ENCODE data around the gene CTF1.
A peak's percentile ranks its signal among the peaks of the same experiment; 100 is the strongest.
"Not testable (repeated sequence)": the region's sequence is repeated elsewhere in the genome, so short reads cannot be mapped to it uniquely, and the experiment has no call there.

Gene CTF1

DNA sequence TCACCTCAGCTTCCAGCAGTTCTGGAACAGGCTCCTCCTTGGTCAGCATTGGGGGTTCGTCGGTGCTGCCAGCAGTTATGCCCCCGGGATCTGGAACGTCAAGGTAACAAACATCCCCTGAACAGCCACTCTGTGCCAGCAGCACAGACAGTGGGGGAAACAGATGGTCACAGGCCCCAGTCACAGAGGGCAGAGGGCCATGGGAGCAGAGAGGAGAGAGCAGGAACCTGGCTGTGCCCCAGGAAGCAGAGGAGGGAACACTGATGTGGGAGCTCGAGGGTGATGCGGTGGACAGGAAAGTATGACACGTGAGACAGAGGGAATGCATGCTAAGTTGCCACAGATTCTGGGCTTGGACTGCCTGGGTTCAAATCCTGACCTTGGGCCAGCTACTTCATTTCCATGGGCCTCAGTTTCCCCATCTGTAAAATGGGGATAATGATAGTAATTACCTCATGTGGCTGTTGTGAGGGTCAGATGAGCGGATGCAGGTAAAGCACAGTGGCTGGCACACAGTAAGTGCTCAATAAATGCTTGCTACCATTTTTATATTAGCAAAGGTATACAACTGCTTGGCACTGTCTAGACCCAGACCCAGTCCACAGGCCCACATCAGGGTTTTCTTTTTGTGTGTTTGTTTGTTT lies 7.4 kb upstream of the CTF1 start:
- DNase-seq, result no peak

DNA sequence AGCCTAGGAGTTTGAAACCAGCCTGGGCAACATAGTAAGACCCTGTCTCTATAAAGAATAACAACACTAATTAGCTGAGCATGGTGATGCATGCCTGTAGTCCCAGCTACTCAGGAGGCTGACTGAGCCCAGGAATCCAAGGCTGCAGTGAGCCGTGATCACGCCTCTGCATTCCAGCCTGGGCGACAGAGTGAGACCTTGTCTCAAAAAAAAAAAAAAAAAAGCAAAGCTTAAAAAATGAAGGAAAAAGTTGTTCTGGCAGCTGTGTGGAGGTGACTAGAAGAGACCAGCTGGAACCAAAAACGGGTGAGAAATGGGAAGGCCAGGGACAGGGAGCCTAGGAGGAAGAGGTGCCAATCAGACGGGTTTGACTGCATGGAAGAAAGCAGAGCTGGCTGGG lies 6.7 kb upstream of the CTF1 start:
- DNase-seq, result no peak

DNA sequence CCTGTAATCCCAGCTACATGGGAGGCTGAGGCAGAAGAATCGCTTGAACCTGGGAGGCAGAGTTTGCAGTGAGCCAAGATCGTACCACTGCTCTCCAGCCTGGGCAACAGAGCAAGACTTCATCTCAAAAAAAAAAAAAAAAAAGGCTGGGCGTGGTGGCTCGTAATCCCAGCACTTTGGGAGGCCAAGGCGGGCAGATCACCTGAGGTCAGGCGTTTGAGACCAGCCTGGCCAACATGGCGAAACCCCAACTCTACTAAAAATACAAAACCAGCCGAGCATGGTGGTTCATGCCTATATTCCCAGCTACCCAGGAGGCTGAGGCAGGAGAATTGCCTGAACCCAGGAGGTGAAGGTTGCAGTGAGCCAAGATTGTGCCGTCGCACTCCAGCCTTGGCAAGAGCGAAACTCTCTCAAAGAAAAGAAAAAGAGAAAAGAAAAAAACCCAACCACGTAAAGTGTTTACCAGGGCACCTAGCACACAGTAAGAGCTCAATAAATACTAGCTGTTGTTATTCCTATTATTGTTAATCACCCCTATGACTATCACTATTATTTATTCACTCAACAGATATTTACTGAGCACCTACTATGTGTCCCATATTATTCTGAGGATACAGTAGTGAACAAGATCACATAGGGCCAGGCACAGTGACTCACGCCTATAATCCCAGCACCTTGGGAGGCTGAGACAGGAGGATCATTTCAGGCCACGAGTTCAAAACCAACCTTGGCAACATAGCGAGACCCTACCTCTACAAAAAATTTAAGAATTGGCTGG lies 5.2 kb upstream of the CTF1 start:
- DNase-seq, result not testable (repeated sequence)

DNA sequence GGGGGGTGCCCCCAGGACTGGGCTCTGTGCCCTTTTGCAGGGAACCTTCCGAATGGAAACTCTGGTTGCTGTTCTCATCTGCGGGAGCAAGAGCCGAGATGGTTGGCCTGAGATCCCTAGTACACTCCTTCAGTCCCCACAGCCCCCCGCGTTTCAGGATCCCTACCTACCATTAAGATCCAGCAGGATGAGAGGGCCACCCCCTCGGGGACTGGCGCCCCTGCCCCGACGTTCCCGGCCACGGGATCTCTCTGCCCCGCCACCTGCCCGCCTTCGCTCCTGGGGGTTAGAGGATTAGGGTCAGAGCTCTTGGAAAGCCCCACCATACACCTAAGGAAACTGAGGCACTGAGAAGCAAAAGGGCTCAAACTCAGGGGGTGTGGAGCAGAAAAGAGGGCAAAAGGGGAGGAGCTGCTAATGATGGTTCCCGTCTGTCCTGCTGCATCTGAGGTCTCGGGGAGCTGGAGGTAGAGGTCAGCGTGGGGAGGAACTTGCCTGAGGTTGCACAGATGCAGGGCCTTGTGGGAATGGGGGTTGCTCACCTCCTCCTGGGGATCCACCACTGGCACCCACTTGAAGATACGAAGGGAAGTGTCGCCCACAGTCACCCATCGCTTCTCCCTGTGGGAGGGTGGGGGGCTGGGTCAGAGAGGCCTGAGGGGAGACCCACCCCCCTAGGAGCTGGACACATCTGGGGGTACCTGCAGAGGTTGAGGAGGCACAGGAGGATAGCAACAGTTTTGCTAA lies 3.6 kb upstream of the CTF1 start:
- no peak for DNase-seq

DNA sequence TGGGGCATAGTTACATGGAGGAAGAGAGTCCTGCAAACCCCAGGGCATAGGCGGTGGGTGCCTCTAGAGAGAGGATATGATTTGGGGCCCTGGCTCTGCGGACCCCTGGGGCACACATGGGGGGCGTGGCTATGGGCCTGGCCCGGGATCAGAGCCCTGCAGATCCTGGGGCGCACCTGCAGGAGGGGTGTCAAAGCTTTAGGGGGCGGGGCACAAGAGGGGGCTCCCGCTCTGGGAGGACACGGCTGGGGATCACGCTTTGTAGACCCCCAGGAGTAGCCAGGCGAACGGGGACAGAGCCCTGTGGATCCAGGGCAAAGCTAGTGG lies 3.0 kb upstream of the CTF1 start:
- no peak for DNase-seq

DNA sequence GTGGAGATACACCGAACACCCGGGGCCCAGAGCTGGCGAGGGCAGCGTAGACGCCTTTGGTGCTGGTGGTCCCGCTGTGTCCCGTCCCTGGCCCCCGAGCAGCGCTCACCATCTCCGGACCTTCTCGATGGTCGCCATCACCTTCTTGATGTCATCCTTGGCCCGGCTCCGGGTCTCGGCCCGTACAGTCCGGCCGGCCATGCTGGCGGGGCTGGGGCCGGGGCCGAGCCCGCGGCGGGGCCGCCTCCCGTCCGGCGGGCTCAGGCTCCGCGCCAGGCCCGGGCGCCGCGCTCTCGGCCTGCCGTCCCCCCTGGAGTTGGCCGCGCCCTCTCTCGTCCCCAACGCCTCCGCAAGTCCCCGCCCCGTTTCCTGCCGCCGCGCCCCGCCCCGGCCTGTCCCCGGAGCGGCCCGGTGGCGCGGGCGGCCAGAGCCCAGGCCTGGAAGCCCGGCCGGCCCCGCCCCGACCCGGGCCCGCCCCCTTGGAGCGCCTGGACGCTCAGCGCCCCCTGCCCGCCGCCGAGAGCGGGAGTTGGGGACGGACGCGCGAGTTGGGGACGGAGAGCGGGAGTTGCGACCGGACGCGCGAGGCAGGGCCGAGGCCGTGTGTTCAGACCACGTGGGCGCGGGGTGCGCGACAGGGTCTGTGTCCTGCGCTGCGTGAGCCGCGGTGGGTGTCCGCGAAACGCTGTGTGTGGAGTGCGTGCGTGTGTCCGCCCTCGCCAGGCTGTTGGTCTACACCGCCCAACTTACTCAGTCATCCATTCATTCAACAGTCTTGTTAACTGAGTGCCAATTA lies 2.5 kb upstream of the CTF1 start, which contains the start of gene BCL7C:
Gene BCL7C, minus strand, starts transcription at position 334 of the 796 bp plus-strand sequence. Its CDS starts 133 bp downstream, at position 201.
- DNase-seq, result peak; percentile 79

DNA sequence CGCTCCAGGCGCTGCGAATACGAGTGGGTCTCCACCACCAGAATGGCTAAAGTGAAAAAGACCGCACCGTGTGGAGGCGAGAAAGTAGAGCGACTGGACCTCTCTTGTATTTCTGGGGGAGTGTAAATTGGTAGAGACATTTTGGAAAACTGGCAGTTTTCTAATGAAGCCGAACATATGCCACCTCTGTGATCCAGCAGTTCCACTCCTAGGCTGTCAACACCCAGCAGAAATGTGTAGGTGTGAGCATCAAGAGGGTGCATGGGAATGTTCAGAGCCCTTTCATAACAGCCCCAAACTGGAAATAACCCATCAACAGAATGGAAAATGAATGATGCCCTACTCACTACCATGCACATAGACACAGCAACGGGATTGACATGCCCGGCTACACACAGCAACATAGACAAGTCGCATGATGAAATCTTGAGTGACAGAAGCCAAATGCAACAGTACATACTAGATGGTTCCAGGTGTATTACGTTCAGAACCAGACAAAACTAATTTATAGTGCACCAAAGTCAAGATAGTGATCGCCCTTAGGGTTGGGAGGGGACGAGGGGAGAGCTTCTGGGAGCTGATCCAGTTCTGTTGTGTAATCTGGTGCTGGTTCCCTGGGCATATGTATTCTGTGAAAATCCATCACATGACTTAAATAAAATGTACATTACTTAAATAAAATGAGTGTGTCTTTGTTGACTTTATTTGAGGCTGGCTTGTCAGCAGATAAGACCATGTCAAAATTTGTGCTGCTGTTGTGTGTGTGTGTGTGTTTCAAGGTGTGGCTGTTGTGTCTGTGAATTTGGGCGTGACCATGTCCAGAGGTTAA lies 1.7 kb upstream of the CTF1 start:
- DNase-seq, result no peak

DNA sequence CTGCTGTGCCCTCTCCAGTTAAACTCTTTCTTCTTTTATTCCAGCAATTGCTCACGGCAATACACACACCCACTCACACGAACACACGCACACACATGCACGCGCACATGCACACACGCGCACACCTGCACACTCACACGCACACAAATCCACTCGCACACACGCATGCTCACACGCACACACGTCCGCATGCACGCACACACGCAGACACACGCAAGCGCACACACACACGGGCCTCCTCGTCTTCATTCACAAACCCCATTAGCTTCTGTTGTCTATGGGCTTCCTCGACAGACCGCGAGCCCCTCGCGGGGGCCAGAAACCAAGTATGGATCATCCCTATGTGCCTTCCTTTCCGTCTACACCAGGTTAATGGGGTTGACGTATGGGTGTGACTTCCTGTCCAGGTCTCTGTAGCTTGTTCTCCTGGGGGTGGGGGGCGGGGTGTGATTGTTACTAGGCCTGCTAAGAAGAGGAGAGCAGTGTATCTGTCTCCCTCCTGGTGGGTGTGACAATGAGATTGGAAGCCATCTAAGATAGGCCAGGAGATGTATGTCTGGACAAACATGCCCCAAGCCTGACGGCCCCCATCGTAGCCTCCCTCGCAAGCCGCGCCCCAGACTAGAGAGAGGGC lies 670 bp upstream of the CTF1 start:
- DNase-seq, result no peak

DNA sequence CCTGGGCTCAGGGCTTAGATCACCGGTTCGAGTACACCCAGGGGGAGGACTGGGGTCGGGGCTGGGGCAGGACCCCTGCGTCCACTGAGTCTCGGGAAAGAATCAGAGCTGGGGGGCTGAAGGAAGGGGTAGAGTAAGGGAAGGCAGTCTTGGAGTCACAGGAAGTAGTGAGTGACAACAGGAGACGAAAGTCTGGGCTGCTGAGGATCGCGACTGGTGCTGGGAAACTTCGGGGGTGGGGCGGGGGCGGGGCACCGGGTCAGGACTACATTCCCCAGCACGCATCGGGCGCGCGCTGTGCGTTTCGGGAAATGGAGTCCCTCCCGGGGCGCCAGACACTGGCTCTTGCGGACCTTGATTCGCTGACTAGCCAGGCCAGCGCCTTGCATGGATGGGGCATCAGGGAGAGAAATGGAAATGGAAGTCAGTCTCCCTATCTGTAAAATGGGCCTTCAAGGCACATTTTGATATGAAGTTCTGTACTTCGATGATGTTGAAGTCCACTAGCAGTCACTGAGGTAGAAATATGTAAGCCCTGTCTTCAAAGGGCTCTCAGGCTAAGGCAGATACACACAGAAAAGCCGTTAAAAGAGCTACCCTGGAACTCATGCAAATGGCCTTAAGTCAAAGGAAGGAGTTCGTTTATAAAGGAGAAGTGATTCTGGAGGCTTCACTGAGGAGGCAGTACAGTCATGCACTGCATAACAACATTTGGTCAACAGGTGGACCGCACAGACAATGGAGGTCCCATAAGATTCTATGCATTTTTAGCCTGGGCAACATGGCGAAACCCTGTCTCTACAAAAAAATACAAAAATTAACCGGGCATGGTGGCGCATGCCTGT lies 697 bp downstream of the CTF1 start:
- DNase-seq, result peak; percentile 89

DNA sequence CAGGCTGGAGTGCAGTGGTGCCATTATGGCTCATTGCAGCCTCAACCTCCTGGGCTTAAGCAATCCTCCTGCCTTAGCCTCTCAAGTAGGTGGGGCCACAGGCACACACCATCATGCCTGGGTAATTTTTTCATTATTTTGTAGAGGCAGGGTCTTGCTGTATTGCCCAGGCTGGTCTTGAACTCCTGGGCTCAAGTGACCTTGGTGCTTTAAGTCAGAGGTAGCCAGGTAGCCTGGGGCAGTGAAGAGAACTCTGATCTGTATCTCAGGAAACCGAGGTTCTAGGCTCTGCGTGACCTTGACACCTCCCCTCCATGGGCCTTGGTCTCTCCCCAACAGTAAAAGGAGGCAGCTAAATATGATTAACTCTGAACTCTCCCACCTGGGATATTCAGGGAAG lies 3.4 kb downstream of the CTF1 start:
- no peak for DNase-seq

DNA sequence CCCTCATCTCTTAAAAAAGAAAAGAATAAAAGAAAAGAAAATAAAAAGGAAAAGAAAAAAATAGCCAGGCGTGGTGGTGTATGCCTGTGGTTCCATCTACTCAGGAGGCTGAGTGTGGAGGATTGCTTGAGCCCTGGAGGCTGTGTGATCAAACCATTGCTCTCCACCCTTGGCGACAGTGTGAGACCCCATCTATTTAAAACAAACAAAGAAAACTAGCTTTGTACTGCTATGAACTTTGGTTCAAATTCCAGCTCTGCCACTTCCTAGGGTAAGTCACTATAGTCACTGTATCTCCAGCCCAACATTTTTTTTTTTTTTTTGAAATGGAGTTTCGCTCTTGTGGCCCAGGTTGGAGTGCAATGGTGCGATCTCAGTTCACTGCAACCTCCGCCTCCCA lies 4.2 kb downstream of the CTF1 start:
- DNase-seq, result no peak

DNA sequence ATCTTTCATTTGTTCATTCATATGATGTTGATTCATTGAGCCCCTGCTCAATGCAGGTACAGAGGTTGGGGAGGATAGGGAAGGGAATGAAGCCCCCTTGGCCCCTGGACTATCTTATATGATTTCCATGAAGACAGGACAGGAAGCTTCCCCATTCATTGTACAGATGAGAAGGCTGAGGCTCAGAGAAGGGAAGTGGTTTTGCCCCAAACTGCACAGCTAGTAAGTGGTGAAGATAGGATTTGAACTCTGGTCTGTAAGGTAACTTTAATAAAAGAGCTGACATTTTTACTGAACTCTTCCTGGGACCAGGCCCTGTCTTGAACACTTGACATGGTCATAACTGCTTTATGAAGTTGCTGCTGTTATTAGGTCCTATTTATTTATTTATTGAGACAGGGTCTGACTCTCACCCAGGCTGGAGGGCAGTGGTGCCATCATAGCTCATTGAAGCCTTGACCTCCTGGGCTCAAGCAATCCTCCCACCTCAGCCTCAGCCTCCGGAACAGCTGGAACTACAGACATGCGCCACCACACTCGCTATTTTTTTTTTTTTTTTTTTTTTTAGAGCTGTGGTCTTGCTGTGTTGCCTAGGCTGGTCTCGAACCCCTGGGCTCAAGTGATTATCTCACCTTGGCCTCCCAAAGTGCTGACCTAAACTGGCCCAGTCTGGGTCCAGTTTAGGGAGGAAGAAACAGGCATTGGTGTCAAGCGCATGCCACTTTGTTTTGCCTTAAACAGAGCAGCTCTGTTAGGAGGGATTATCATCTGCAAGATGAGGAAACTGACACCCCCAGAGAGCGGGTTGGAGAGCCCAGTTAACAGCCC lies 5.0 kb downstream of the CTF1 start:
- no peak for DNase-seq

DNA sequence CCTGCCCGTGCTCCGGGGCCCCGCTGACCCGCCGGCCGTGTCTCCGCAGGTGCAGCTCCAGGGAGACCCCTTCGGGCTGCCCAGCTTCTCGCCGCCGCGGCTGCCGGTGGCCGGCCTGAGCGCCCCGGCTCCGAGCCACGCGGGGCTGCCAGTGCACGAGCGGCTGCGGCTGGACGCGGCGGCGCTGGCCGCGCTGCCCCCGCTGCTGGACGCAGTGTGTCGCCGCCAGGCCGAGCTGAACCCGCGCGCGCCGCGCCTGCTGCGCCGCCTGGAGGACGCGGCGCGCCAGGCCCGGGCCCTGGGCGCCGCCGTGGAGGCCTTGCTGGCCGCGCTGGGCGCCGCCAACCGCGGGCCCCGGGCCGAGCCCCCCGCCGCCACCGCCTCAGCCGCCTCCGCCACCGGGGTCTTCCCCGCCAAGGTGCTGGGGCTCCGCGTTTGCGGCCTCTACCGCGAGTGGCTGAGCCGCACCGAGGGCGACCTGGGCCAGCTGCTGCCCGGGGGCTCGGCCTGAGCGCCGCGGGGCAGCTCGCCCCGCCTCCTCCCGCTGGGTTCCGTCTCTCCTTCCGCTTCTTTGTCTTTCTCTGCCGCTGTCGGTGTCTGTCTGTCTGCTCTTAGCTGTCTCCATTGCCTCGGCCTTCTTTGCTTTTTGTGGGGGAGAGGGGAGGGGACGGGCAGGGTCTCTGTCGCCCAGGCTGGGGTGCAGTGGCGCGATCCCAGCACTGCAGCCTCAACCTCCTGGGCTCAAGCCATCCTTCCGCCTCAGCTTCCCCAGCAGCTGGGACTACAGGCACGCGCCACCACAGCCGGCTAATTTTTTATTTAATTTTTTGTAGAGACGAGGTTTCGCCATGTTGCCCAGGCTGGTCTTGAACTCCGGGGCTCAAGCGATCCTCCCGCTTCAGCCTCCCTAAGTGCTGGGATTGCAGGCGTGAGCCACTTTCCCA lies 5.9 kb downstream of the CTF1 start:
- DNase-seq, result peak; percentile 36

DNA sequence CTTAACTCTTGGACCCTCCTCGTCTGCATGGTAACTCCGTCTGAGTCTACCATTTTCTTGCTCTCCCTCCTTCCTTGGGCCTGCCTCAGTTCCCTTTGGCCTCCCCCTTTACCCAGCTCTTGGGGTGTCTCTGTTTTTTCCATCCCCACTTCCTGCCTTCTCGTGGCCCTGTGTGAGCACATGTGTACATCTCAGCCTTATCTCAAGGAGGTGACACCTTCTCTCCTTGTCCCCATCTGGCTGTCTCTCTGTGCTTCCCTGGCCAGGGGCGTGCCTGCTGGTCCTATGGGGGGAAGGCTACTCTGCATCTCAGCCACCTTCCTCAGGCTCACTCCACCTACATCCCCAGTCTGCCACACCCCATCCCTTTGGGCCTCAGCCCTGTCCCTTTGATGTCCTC lies 6.6 kb downstream of the CTF1 start:
- no peak for DNase-seq

DNA sequence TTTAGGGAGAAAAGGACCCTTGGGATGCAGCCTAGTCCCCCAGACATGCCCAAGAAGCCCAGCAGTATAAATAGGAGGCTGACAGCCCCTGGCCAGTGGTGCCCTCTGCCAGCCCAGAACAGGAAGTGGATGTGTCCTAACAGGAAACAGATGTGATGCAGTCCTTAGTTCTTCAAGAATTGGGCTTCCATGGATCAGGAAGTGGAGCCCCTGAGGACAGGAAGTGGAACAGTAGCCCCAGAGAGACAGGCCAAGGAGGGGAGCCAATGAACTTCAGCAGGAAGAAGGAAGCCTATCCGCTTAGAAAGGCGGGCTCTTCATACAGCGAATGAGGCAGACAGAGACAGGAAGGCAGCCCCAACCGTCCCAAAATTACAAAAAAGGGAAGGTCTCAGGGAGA lies 7.2 kb downstream of the CTF1 start:
- DNase-seq, result no peak

DNA sequence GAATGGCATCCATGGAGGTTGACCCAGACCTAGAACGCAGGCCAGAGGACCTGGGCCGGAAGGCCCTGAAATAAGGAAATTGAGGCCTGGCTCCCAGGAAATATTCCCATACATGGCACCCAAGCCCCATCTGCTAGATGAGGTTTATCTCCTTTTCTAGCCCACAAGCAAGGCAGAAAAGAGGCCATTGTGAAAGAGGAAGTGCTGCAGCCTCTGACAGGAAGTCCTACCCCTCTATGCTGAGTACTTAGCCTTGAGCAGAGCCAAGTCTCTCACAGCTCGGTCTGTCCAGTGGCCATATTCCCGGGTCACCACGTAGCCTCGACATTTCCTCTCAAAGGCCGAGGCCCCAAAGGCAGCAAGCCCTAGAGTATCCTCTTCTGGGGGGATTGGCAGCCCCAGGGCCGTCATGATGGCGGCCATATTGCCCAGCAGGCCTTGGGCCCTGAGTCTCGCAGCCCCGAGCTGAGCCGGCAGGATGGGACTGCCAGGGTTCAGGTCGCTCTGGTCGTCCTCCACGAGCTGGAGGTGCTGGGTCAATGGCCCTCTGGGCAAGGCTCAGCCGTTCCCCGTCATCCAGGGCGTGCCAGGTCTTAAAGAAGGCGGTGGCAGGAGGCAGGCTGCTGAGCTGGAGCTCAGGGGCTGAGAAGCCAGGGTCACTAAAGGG lies 7.8 kb downstream of the CTF1 start:
- DNase-seq, result no peak

DNA sequence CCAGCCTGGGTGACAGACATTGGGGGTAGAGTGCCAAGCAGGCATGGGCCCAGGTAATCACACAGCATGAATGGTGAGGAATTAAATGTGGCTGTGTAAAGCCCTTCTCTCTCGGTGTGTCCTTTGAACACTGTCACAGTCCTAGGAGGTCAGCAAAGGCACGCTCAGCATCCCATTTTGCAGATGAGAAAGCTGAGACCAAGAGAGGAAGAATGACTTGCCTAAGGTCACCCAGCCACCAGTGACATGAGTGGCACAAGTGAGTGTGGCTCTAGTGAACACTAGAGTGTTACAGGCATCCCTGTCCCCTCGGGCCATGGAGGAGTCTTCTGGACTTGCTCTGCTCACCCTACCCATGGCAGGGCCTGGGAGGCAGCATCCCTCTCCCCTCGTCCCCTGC lies 10.7 kb downstream of the CTF1 start:
- no peak for DNase-seq

DNA sequence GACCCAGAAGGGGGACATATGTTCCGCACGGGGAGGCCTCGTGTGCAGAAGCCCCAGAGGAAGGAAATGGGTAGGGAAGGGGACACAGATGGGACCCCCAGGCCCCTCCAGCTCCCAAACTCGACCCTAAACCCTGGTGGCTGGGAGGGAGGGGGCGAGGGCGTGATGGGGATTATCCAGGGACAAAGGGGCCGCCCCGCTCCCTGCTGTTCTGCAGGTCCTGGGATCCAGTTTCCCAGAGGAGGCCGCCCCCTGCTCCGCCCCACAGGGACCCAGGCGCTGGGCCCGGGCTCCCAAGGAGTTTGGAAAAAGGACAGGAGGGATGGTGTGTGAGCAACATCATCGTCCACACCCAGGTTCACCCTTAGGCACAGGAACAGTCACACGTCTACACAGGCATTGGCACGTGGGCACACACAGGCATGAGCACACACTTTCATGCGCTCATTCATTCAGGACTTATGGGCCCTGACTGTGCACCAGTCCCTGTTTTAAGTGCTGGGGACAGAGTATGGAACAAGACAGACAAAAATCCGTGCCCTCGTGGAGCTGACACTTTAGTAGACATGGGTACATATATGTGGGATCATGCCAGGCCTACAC lies 14.1 kb downstream of the CTF1 start:
- no peak for DNase-seq

Measured in NCI-H2029 (cell line).